Stomach (tissue), 4 donors: ENCODE data around the gene C2orf92.

Experiments used
- EP300 ChIP-seq: sonication (generic); formaldehyde crosslinking; IDR thresholded peaks from one replicate; pipeline ENCODE4 v1.6.1; 2017; ENCODE audit warnings: antibody characterized with exemption
- POLR2A ChIP-seq, 4 donors: fragments of 450-650 bp; IDR thresholded peaks; one replicate each; pipeline ENCODE4 v1.6.1; 2016; ENCODE audit warnings: antibody characterized with exemption in 4 of 4, control low read depth in 2 of 4, mild to moderate bottlenecking in 1 of 4, moderate library complexity in 1 of 4
- POLR2AphosphoS5 ChIP-seq, 3 donors: sonication (generic); formaldehyde crosslinking; IDR thresholded peaks; one replicate each; pipeline ENCODE4 v1.6.1; 2016; ENCODE audit warnings: antibody characterized with exemption in 3 of 3
- TF ChIP-seq, protein P1 (sequence below), 7 experiments: fragments of 450-650 bp in 4 of 7; fragments of 200-600 bp in 3 of 7; sonication (generic) in 3 of 7; IDR thresholded peaks; one replicate each; pipeline ENCODE4 v1.5.1; 2016 to 2019; ENCODE audit warnings: antibody characterized with exemption in 7 of 7, control low read depth in 2 of 7, mild to moderate bottlenecking in 1 of 7

DNA sequence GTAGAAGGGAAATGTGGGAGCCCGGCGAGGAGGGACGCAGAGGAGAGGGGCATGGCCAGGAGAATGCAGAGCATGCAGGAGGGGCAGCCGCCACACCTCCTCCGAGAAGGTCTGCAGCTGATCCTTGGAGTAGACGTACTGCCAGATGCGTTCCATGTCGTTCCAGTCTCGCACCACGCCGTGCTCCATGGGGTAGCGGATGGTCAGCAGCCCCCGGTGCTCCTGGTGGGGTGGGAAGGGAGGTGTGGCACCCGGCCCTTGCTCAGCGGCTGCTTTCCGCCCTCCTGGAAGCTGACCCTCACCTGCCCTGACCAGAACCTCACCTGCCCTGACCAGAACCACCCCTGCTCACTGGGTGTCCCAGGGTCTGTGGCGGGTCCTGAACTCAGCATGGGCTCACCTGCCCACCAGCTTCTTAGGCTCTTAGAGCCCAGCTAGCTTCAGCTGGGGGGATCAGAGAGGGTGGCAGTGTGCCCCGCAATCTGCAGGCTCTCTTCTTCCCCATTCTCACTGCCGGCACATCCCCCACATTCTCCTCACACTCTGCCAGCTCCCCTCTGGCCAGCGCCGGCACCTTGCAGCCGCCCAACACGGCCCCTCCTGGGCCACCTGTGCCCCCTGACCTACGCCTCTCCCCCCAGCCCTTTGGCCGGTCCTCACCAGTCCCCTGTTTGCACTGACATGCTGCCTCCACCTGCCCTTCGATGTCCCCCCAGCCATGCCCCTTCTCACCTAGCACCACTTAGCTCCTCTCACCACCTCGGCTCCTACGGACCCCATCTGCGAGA is 10.1 kb upstream of the C2orf92 start:
- no peak for TF ChIP-seq POLR2A (IDR thresholded peaks at IDR 0.05)
- TF ChIP-seq EP300 = no peak
- TF ChIP-seq, protein P1, sequence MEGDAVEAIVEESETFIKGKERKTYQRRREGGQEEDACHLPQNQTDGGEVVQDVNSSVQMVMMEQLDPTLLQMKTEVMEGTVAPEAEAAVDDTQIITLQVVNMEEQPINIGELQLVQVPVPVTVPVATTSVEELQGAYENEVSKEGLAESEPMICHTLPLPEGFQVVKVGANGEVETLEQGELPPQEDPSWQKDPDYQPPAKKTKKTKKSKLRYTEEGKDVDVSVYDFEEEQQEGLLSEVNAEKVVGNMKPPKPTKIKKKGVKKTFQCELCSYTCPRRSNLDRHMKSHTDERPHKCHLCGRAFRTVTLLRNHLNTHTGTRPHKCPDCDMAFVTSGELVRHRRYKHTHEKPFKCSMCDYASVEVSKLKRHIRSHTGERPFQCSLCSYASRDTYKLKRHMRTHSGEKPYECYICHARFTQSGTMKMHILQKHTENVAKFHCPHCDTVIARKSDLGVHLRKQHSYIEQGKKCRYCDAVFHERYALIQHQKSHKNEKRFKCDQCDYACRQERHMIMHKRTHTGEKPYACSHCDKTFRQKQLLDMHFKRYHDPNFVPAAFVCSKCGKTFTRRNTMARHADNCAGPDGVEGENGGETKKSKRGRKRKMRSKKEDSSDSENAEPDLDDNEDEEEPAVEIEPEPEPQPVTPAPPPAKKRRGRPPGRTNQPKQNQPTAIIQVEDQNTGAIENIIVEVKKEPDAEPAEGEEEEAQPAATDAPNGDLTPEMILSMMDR (IDR thresholded peaks at IDR 0.05) = no peak
- no peak for TF ChIP-seq POLR2AphosphoS5 (IDR thresholded peaks at IDR 0.05)
